GM12891 (cell line): ENCODE data around the gene LPAR2.

Source experiments
- PAX5 ChIP-seq: IDR thresholded peaks from 2 replicates; pipeline ENCODE4 v1.6.1; 2011; ENCODE audit warnings: low read length, moderate library complexity, mild to moderate bottlenecking; ENCODE audit not compliant: insufficient read depth, severe bottlenecking
- POLR2A ChIP-seq: IDR thresholded peaks from 2 replicates; pipeline ENCODE4 v1.6.1; 2011; ENCODE audit warnings: low read depth, low read length, control low read depth
- POLR2AphosphoS5 ChIP-seq: IDR thresholded peaks from 2 replicates; pipeline ENCODE4 v1.6.1; 2011; ENCODE audit warnings: low read depth, low read length, control low read depth
- POU2F2 ChIP-seq: IDR thresholded peaks from 2 replicates; pipeline ENCODE4 v1.6.1; 2011; ENCODE audit warnings: low read depth, mild to moderate bottlenecking, control low read depth, low read length, moderate library complexity
- TAF1 ChIP-seq: IDR thresholded peaks from 2 replicates; pipeline ENCODE4 v1.6.1; 2011; ENCODE audit warnings: low read depth, low read length, control low read depth

DNA sequence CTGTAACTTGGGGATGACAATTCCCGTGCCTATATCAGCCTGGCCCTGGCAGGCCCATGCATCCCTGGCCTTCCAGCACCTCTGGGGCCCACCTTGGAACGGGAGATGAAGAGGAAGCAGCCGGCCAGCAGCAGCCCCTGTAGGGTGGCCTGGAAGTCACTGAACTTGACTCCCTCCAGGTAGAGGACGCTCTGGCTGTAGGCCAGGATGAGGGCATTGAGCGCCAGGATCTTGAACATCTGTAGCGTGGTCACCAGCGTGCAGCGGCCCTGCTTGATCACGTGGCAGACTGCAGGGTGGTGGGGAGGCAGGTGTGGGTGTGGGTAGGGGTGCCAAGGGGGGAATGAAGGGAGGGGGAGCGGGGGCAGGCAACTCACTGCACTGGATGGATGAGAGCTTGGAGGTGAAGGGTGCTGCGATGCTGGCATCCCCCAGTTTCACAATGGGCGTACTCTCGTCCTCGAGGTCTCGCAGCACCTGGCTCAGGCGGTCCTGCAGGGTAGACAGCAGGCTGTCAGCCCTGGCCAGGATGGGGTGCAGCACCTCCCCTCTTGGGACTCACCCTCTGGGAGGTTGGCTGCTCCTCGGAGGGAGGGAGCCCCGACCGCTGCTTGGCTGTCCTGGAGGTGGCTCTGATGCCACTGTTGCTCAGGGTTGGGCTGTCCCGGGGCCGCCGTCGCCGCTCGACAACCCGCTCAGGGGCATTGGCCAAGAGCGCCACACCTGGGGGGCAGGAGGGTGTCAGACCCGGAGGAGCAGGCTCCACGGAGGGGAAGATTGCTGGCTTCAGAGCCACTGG, 19.2 kb upstream of the LPAR2 start:
- TF ChIP-seq POLR2A (no peak), POLR2AphosphoS5 (no peak), POU2F2 (no peak), PAX5 (no peak), TAF1 (no peak)
